Heart left ventricle (tissue), 13 donors: Measurements from ENCODE around the gene MNAT1.

ENCODE experiments used
- CTCF ChIP-seq, 12 donors: fragments of 200-600 bp; sonication (generic) in 4 of 12; IDR thresholded peaks; one replicate each; pipeline versions ENCODE4 v1.5.0 to v1.8.0; 2018 to 2022; ENCODE audit warnings: antibody characterized with exemption in 12 of 12, mild to moderate bottlenecking in 5 of 12
- POLR2A ChIP-seq, 2 donors: fragments of 450-650 bp; IDR thresholded peaks; one replicate each; pipeline ENCODE4 v1.6.1; 2017; ENCODE audit warnings: antibody characterized with exemption in 2 of 2, mild to moderate bottlenecking in 2 of 2, moderate library complexity in 2 of 2
- donor health status: ischemic (EF 13 %, LVEDD 7.1; RV severe dilation, severe dysfunction).
- donor health status: DM: no; HTN: yes; CAD: no.
- donor health status: DM: no; HTN: no; CAD: no.
- donor health status: ischemic (EF 25% LVEDD 6.9; RV normal size, moderate dysfunction).
- donor health status: ischemic (EF 25% LVEDD 5.7; RV mildly dilated, moderate dysfunction).
- donor health status: ischemic (EF 35%, LVEDD 5.7; RV mildly dilated, moderate dysfunction).
- donor health status: nonischemic (EF 11% LVEDD 7.7; RV severe dilation, severe dysfunction).
- donor health status: DM: yes; HTN: yes; CAD: no.
- donor health status: PGD.
- donor health status: ischemic (EF 29% LVEDD 5.4; RV normal size, mild dysfunction).
- donor health status: nonischemic (EF 23%, LVEDD 6.1; RV moderate dilation, normal function).

DNA sequence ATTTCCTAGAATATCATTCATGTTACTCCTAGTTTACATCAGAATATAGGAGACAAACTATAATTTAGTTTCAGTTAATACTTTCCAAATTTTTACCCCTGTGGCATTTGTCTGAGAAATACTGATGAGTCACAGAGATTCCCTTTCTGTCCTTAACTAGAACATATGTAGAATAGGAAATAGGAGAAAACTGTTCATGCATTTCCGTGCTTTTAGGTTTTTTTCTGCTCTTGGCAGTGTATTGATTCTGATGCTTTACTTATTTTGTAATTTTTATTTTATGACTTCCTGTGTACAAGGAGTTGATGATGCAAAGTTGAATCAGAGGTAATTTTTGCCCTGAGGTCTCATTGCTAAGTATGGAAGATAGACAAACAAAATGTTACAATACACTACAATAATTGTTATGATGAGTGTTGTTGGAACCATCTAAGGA lies 23.0 kb downstream of the MNAT1 start:
- TF ChIP-seq POLR2A (IDR thresholded peaks at IDR 0.05), result no peak
- TF ChIP-seq CTCF (IDR thresholded peaks at IDR 0.05), result no peak
